ENCODE data around the gene PDCD10.
A peak's percentile ranks its signal among the peaks of the same experiment; 100 is the strongest.

Gene PDCD10

GRCh38 chr3:167673221-167673620 is 61.5 kb downstream of the PDCD10 start:
- no peak for DNase-seq (ENCODE audit: low spot score)

- DNase-seq (ENCODE audit: low spot score): no peak
Measured at GRCh38 chr3:167671878-167672427, 62.7 kb downstream of the PDCD10 start.

GRCh38 chr3:167669699-167670098 is 65.0 kb downstream of the PDCD10 start:
- no peak for DNase-seq (ENCODE audit: low spot score)

- DNase-seq (ENCODE audit: low spot score): no peak
Measured at GRCh38 chr3:167668651-167669050, 66.0 kb downstream of the PDCD10 start.

GRCh38 chr3:167666563-167666962 is 68.1 kb downstream of the PDCD10 start:
- no peak for DNase-seq (ENCODE audit: low spot score)

- DNase-seq (ENCODE audit: low spot score): no peak
Measured at GRCh38 chr3:167662919-167663400, 71.7 kb downstream of the PDCD10 start.

- DNase-seq (ENCODE audit: low spot score): no peak
Measured at GRCh38 chr3:167657684-167658225, 76.9 kb downstream of the PDCD10 start.

GRCh38 chr3:167656821-167657220 is 77.9 kb downstream of the PDCD10 start:
- DNase-seq (ENCODE audit: low spot score): peak; percentile 8

- DNase-seq (ENCODE audit: low spot score): no peak
Measured at GRCh38 chr3:167653760-167654159, 80.9 kb downstream of the PDCD10 start, which contains the start of gene WDR49. TSS of gene WDR49 (minus strand) at chr3:167653942. CDS start at chr3:167653425, 517 bp downstream.

GRCh38 chr3:167653155-167653554 is 81.5 kb downstream of the PDCD10 start:
- DNase-seq (ENCODE audit: low spot score): no peak

GRCh38 chr3:167651826-167652225 is 82.9 kb downstream of the PDCD10 start:
- no peak for DNase-seq (ENCODE audit: low spot score)

GRCh38 chr3:167650459-167650858 is 84.2 kb downstream of the PDCD10 start:
- DNase-seq (ENCODE audit: low spot score): no peak

- DNase-seq (ENCODE audit: low spot score): no peak
Measured at GRCh38 chr3:167649746-167650145, 84.9 kb downstream of the PDCD10 start.

GRCh38 chr3:167644611-167645010 is 90.1 kb downstream of the PDCD10 start:
- DNase-seq (ENCODE audit: low spot score): no peak
